Measurements from ENCODE around the gene HAO1. TPM values are rescaled to one million over a fixed set of nuclear protein-coding genes. Genes with fewer than 3 reads are reported as not detected.
"Not testable (repeated sequence)": the region's sequence is repeated elsewhere in the genome, so short reads cannot be mapped to it uniquely, and the experiment has no call there.

Gene HAO1
- total RNA-seq, 4 donors from 2014 or later, result 0.53 to 1.1 TPM; not detected in 2

DNA sequence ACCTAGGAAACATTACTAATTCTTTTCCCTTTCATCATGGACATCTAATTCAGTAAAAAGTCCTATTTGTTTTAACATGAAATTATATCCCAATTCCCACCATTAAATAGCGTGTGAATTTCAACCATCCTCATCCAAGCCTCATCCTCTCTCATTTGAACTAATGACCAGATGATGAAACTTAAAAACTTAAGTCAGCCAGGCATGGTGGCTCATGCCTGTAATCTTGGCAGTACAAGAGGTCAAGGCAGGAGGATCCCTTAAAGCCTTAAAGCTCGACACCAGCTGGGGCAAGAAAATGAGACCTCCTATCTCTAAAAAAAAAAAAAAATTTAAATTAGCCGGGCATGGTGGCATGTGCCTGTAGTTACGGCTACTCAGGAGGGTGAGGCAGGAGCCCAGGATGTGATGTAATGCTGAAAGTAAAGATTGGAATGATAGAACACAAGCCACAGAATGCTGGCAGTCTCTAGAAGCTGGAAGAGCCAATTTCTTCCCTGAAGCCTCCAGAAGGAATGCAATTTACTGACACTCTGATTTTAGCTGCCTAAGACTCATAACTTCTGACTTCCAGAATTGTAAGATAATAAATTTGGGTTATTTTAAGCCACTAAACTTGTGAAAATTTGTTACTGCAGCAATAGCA, 27.1 kb upstream of the HAO1 start:
- Histone ChIP-seq H3K27me3 (no peaks in the 10 kb centered on the region), H3K36me3 (no peaks in the 10 kb centered on the region), H3K4me1 (no peaks in the 10 kb centered on the region), H3K9me3 (no peaks in the 10 kb centered on the region), H3K27ac (no peak overlapping the region), H3K4me3 (no peak overlapping the region)
- TF ChIP-seq, protein P1, sequence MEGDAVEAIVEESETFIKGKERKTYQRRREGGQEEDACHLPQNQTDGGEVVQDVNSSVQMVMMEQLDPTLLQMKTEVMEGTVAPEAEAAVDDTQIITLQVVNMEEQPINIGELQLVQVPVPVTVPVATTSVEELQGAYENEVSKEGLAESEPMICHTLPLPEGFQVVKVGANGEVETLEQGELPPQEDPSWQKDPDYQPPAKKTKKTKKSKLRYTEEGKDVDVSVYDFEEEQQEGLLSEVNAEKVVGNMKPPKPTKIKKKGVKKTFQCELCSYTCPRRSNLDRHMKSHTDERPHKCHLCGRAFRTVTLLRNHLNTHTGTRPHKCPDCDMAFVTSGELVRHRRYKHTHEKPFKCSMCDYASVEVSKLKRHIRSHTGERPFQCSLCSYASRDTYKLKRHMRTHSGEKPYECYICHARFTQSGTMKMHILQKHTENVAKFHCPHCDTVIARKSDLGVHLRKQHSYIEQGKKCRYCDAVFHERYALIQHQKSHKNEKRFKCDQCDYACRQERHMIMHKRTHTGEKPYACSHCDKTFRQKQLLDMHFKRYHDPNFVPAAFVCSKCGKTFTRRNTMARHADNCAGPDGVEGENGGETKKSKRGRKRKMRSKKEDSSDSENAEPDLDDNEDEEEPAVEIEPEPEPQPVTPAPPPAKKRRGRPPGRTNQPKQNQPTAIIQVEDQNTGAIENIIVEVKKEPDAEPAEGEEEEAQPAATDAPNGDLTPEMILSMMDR (IDR thresholded peaks at IDR 0.05), result no peak
- no peak for TF ChIP-seq POLR2A (IDR thresholded peaks at IDR 0.05)
- DNase-seq, result no peak

DNA sequence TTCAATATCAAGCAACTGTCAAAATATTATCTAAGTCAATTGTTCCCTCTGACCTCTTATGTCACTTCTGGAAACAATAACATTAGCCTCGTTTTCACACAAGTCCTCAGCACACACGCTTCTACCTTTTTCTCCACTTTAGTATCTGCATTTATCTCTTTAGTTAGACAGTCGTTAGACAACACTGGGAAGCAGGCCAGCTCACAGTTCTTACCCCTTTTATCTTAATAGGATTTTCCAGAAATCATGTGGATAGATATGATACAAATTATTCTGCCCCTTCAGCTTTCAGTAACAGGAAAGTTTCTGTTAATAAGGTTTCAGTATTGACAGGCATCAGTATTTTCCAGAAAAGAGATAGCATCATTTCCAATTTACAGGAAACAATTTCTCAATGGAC, 25.9 kb upstream of the HAO1 start:
- Histone ChIP-seq H3K27ac (no peak overlapping the region), H3K4me3 (no peak overlapping the region), H3K9me3 (no peaks in the 10 kb centered on the region), H3K36me3 (no peaks in the 10 kb centered on the region), H3K4me1 (no peaks in the 10 kb centered on the region), H3K27me3 (no peaks in the 10 kb centered on the region)
- no peak for TF ChIP-seq POLR2A (IDR thresholded peaks at IDR 0.05)
- TF ChIP-seq, protein P1 (IDR thresholded peaks at IDR 0.05), result no peak
- DNase-seq, result no peak

GRCh38 chr20:7959484-7959883, 19.2 kb upstream of the HAO1 start:
- Histone ChIP-seq H3K27me3 (no peaks in the 10 kb centered on the region), H3K4me1 (no peaks in the 10 kb centered on the region)
- no peak for DNase-seq

DNA sequence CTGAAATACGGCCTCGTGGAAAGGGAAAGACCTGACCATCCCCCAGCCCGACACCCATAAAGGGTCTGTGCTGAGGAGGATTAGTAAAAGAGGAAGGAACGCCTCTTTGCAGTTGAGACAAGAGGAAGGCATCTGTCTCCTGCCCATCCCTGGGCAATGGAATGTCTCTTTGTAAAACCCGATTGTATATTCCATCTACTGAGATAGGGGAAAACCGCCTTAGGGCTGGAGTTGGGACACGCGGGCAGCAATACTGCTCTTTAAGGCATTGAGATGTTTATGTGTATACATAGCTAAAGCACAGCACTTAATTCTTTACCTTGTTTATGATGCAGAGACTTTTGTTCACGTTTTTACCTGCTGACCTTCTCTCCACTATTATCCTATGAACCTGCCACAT, 16.3 kb upstream of the HAO1 start:
- not testable (repeated sequence) for H3K9me3 ChIP-seq, DNase-seq, H3K27me3 ChIP-seq, H3K4me3 ChIP-seq, H3K27ac ChIP-seq, H3K36me3 ChIP-seq, H3K4me1 ChIP-seq

More at GRCh38 chr20:7959484-7959883, 19.2 kb upstream of the HAO1 start:
- Histone ChIP-seq H3K36me3 (no peaks in the 10 kb centered on the region), H3K4me3 (no peak overlapping the region), H3K9me3 (no peaks in the 10 kb centered on the region), H3K27ac (no peak overlapping the region)
- TF ChIP-seq, protein P1 (IDR thresholded peaks at IDR 0.05), result no peak
- TF ChIP-seq POLR2A (IDR thresholded peaks at IDR 0.05), result no peak

DNA sequence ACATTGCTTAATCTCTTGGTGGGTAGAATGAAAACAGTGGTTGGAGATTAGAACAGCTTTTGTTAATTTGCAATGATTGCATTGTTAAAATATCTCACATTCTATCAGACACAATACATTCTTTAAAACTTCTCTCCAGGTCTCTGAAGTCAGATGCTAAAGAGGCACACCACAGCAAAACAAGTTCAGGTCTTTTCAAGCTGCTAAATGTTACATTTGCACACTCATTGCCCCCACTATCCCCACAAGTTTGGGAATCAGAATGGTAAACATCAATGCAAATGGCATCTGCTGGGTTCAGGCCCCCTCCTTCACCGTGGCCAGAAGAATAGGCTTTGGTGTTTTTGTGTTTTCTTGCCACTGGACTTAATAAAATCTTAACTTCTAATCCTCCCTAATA, 10.1 kb upstream of the HAO1 start:
- H3K27me3 ChIP-seq, result no peaks in the 10 kb centered on the region
- H3K9me3 ChIP-seq, result no peaks in the 10 kb centered on the region
- no peak overlapping the region for H3K4me3 ChIP-seq
- DNase-seq, result no peak
- no peaks in the 10 kb centered on the region for H3K4me1 ChIP-seq
- no peaks in the 10 kb centered on the region for H3K36me3 ChIP-seq
- H3K27ac ChIP-seq, result no peak overlapping the region
- no peak for TF ChIP-seq POLR2A (IDR thresholded peaks at IDR 0.05)
- TF ChIP-seq, protein P1 (IDR thresholded peaks at IDR 0.05), result no peak

DNA sequence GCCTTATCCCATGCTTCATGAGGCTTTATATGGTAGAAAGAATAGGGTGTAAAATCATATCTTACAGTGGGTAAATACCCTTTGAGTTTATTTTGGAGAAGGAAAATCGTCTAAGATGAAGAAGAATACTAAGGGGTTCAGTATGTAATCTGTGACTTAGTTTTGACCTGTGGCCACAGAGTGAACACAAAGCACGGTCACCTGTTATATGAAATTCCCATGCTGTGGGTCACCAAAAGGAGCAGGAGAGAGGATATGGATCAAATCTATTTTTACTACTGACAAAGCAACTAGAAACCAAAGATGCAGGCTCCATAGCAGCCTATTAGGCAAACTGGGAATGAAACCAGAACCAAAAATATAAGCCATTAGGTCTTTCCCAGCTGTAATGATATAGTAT, 3.6 kb upstream of the HAO1 start:
- H3K4me1 ChIP-seq, result no peaks in the 10 kb centered on the region
- H3K36me3 ChIP-seq, result no peaks in the 10 kb centered on the region
- no peaks in the 10 kb centered on the region for H3K27me3 ChIP-seq
- H3K27ac ChIP-seq, result no peak overlapping the region
- DNase-seq, result no peak
- no peaks in the 10 kb centered on the region for H3K9me3 ChIP-seq
- no peak overlapping the region for H3K4me3 ChIP-seq
- TF ChIP-seq POLR2A (IDR thresholded peaks at IDR 0.05), result no peak
- TF ChIP-seq, protein P1 (IDR thresholded peaks at IDR 0.05), result no peak
